Endothelial cell of umbilical vein (primary cell): ENCODE measurements around the gene IGSF22. TPM values are rescaled to one million over a fixed set of nuclear protein-coding genes. Genes with fewer than 3 reads are reported as not detected.

Experiments
- BruUV-seq: library from RNA; stranded (reverse); fragments of 400-500 nt; replicated peaks from 2 replicates; lab custom pipeline; 2021; lab: Mats Ljungman, UMichigan
- CTCF ChIA-PET: fragments of 300-600, 350-600 bp; sonication (Branson Sonifier 250); formaldehyde crosslinking; loops from one replicate; lab custom pipeline; 2021; ENCODE audit warnings: antibody characterized with exemption, inconsistent platforms; lab: Charles Lee
- POLR2A ChIA-PET: fragments of 300-600, 350-600 bp; sonication (Branson Sonifier 250); formaldehyde crosslinking; loops from one replicate; lab custom pipeline; 2021; ENCODE audit warnings: antibody characterized with exemption, inconsistent platforms; lab: Charles Lee
- DNase-seq: peaks from one replicate; pipeline ENCODE4 v3.0.0-alpha.2; 2011; ENCODE audit warnings: low read depth, low spot score
- FAIRE-seq: peaks from 2 replicates; lab custom pipeline; 2011; peaks lifted over from hg19 to GRCh38; lab: Jason Lieb, UNC
- H2AFZ ChIP-seq: 2 replicates; pipeline ENCODE4 v1.6.0; 2012; ENCODE audit warnings: low read depth, low read length, control low read depth, inconsistent platforms
- H3K27ac ChIP-seq: 2 replicates; pipeline ENCODE4 v1.5.1; 2011; ENCODE audit warnings: low read depth, mild to moderate bottlenecking, control low read depth, low read length, moderate library complexity; ENCODE audit not compliant: insufficient read depth
- H3K27me3 ChIP-seq, 2 experiments: 2 replicates each; pipeline versions ENCODE4 v1.6.0 to v1.6.1; 2011; ENCODE audit warnings: low read length in 2 of 2, mixed read lengths in 1 of 2; ENCODE audit not compliant: control insufficient read depth in 2 of 2, insufficient read depth in 2 of 2
- H3K36me3 ChIP-seq, 2 experiments: 2 replicates in 1 of 2; 3 replicates in 1 of 2; pipeline ENCODE4 v1.5.1; 2011; ENCODE audit warnings: low read length in 2 of 2, mild to moderate bottlenecking in 1 of 2, moderate library complexity in 1 of 2; ENCODE audit not compliant: control insufficient read depth in 2 of 2, insufficient read depth in 2 of 2; ENCODE audit errors: extremely low read depth in 1 of 2
- H3K4me1 ChIP-seq: 3 replicates; pipeline ENCODE4 v1.5.1; 2011; ENCODE audit warnings: mild to moderate bottlenecking, low read length; ENCODE audit not compliant: control insufficient read depth, insufficient read depth; ENCODE audit errors: extremely low read depth
- H3K4me2 ChIP-seq: 2 replicates; pipeline ENCODE4 v1.6.1; 2011; ENCODE audit warnings: low read length, control low read depth, mixed read lengths; ENCODE audit not compliant: insufficient read depth
- H3K4me3 ChIP-seq, 3 experiments: fragments of 200-600 bp in 1 of 3; sonication (generic), shearing (Covaris generic) in 1 of 3; replicated peaks in 1 of 3; 2 replicates each; pipeline ENCODE4 v1.5.1; 2011 to 2016; ENCODE audit warnings: control low read depth in 3 of 3, low read length in 3 of 3, mild to moderate bottlenecking in 2 of 3, inconsistent platforms in 1 of 3, low read depth in 1 of 3, moderate library complexity in 1 of 3; ENCODE audit not compliant: insufficient read depth in 1 of 3
- H3K79me2 ChIP-seq: 2 replicates; pipeline ENCODE4 v1.6.0; 2012; ENCODE audit warnings: low read length, inconsistent platforms; ENCODE audit not compliant: control insufficient read depth, insufficient read depth
- H3K9ac ChIP-seq: replicated peaks from 2 replicates; pipeline ENCODE3; 2011; ENCODE audit warnings: low read length, control low read depth; ENCODE audit not compliant: insufficient read depth; ENCODE audit errors: extremely low read depth
- H3K9me1 ChIP-seq: replicated peaks from 3 replicates; pipeline ENCODE4 v1.6.0; 2011; ENCODE audit warnings: mild to moderate bottlenecking, low read length; ENCODE audit not compliant: control insufficient read depth, insufficient read depth; ENCODE audit errors: extremely low read depth
- H3K9me3 ChIP-seq: replicated peaks from 2 replicates; pipeline ENCODE4 v1.5.1; 2012; ENCODE audit warnings: low read length, inconsistent platforms; ENCODE audit not compliant: control insufficient read depth, insufficient read depth
- H4K20me1 ChIP-seq: replicated peaks from 2 replicates; pipeline ENCODE3; 2011; ENCODE audit warnings: mild to moderate bottlenecking, low read length; ENCODE audit not compliant: control insufficient read depth, insufficient read depth; ENCODE audit errors: extremely low read depth
- EZH2 ChIP-seq: IDR thresholded peaks from 2 replicates; pipeline ENCODE4 v1.6.1; 2012; ENCODE audit warnings: borderline replicate concordance, low read depth, mild to moderate bottlenecking, moderate library complexity, low read length, inconsistent platforms; ENCODE audit not compliant: severe bottlenecking
- GATA2 ChIP-seq: IDR thresholded peaks from 2 replicates; pipeline ENCODE4 v1.7.0; 2011; ENCODE audit warnings: low read depth, mild to moderate bottlenecking, moderate library complexity, mixed read lengths, low read length; ENCODE audit not compliant: insufficient read length, insufficient read depth
- JUN ChIP-seq: IDR thresholded peaks from 2 replicates; pipeline ENCODE4 v1.6.1; 2011; ENCODE audit warnings: borderline replicate concordance, low read depth; ENCODE audit not compliant: insufficient read length, insufficient read depth
- MAX ChIP-seq: IDR thresholded peaks from 2 replicates; pipeline ENCODE4 v1.6.1; 2011; ENCODE audit not compliant: insufficient read depth, insufficient read length
- MYC ChIP-seq: IDR thresholded peaks from one replicate; pipeline ENCODE4 v1.6.1; 2011; ENCODE audit warnings: mild to moderate bottlenecking, low read depth, low read length
- POLR2A ChIP-seq: IDR thresholded peaks from 2 replicates; pipeline ENCODE4 v1.6.1; 2012; ENCODE audit warnings: low read depth, mild to moderate bottlenecking, control low read depth, low read length
- POLR2AphosphoS5 ChIP-seq: IDR thresholded peaks from 2 replicates; pipeline ENCODE4 v1.6.1; 2012; ENCODE audit warnings: low read depth, mild to moderate bottlenecking, control low read depth, low read length, moderate library complexity; ENCODE audit not compliant: insufficient read depth
- dilution Hi-C: fragments of 300-500 bp; cut with MboI; formaldehyde crosslinking; loops from one replicate; pipeline ENCODE4 v1.15.0; 2019; ENCODE audit warnings: low sequenced_read_pairs; ENCODE audit not compliant: extremely low pct_ligation_motif_present
- intact Hi-C: fragments of 100-400 bp; cut with micrococcal nuclease; formaldehyde crosslinking; loops from one replicate; pipeline ENCODE4 v1.10.0; 2022
- polyA plus RNA-seq, 4 experiments: library from polyadenylated mRNA; depleted of rRNA in 3 of 4; stranded (reverse) in 3 of 4; unstranded in 1 of 4; fragments of >200 nt; gene quantifications; 2 replicates each; pipeline versions ENCODE4 v1.2.1 to v1.2.3, GENCODE V29; 2011 to 2012; ENCODE audit warnings: missing spikeins in 1 of 4
- total RNA-seq: library from RNA; stranded (reverse); gene quantifications from 2 replicates; pipeline ENCODE4 v1.2.3, GENCODE V29; 2021
- TF ChIP-seq, protein P1 (sequence below), 2 donors: IDR thresholded peaks; 1 replicate in 1 of 2; 2 replicates in 1 of 2; pipeline ENCODE4 v1.5.1; 2011; ENCODE audit warnings: low read length in 2 of 2, mild to moderate bottlenecking in 2 of 2, moderate library complexity in 2 of 2, control low read depth in 1 of 2, inconsistent platforms in 1 of 2, low read depth in 1 of 2; ENCODE audit not compliant: insufficient read depth in 1 of 2; ENCODE audit errors: extremely low read depth in 1 of 2

Gene IGSF22
- total and polyA plus RNA-seq, 2 donors (not counting 3 experiments of a cell fraction or from before 2014, with no cell fraction given): not detected

- intact Hi-C loops (loop anchor here (2.0 to 5.0 kb wide), 2 partner anchors 16 to 1694 kb away; partner anchors contain the start of gene PLEKHA7), dilution Hi-C loops (no loop called here)
- no peaks in the 10 kb centered on the region for H3K36me3 ChIP-seq
- H2AFZ ChIP-seq: peak overlapping the region; percentile 82
- H3K27ac ChIP-seq: no peak overlapping the region
- no peaks in the 10 kb centered on the region for H3K9me3 ChIP-seq
- peaks cover 6% of the 10 kb centered on the region for H3K4me1 ChIP-seq
- H3K27me3 ChIP-seq: peaks cover 16 to 26% of the 10 kb centered on the region in 2 experiments
- POLR2A ChIA-PET: no interaction called here
- H3K9ac ChIP-seq: no peak overlapping the region
- BruUV-seq: TSS peak; percentile 38
- no peaks in the 10 kb centered on the region for H3K9me1 ChIP-seq
- TF ChIP-seq EZH2 (no peak), POLR2A (no peak), POLR2AphosphoS5 (no peak), MAX (no peak), MYC (no peak), JUN (no peak), GATA2 (no peak)
- TF ChIP-seq, protein P1, sequence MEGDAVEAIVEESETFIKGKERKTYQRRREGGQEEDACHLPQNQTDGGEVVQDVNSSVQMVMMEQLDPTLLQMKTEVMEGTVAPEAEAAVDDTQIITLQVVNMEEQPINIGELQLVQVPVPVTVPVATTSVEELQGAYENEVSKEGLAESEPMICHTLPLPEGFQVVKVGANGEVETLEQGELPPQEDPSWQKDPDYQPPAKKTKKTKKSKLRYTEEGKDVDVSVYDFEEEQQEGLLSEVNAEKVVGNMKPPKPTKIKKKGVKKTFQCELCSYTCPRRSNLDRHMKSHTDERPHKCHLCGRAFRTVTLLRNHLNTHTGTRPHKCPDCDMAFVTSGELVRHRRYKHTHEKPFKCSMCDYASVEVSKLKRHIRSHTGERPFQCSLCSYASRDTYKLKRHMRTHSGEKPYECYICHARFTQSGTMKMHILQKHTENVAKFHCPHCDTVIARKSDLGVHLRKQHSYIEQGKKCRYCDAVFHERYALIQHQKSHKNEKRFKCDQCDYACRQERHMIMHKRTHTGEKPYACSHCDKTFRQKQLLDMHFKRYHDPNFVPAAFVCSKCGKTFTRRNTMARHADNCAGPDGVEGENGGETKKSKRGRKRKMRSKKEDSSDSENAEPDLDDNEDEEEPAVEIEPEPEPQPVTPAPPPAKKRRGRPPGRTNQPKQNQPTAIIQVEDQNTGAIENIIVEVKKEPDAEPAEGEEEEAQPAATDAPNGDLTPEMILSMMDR (IDR thresholded peaks at IDR 0.05; ENCODE audit: extremely low read depth in 1 of 2, insufficient read depth in 1 of 2, low read depth in 1 of 2, low read length in 2 of 2): no peak
- CTCF ChIA-PET: interaction anchor here (0.6 to 3.5 kb wide), 5 partner anchors 15 to 463 kb away, joined by 3 to 20 read pairs (median 3); partner anchors contain the start of gene UEVLD
- DNase-seq (peak; percentile 32), FAIRE-seq (peak; percentile 42)
- no peaks in the 10 kb centered on the region for H3K79me2 ChIP-seq
- H3K4me3 ChIP-seq: peak overlapping the region in 2 of 3 experiments; percentile 25 to 55
- no peaks in the 10 kb centered on the region for H4K20me1 ChIP-seq
- no peak overlapping the region for H3K4me2 ChIP-seq
Observed at GRCh38 chr11:18706330-18707243, 19.4 kb downstream of the IGSF22 start.
